ENCODE results near the gene TIMM17A. TPM values are rescaled to one million over a fixed set of nuclear protein-coding genes. Genes with fewer than 3 reads are reported as not detected.
A peak's percentile ranks its signal among the peaks of the same experiment; 100 is the strongest.

The TIMM17A gene
- total RNA-seq, 6 experiments from 2014 or later = 26.5 to 44.1 (median 38.1) TPM

- 55% methylated on average over 4 of the region's 4 CpGs for WGBS (ENCODE audit: insufficient coverage, low coverage, low lambda C conversion rate, missing lambda C conversion rate)
- no peaks in the 10 kb centered on the region for H3K4me1 ChIP-seq
- intact Hi-C loops (cut with DNase I) = no loop called here
- no peaks in the 10 kb centered on the region for H3K36me3 ChIP-seq
- H3K27ac ChIP-seq = no peak overlapping the region
- no peak for ATAC-seq
- no peaks in the 10 kb centered on the region for H3K9me3 ChIP-seq
- no peak for TF ChIP-seq POLR2A (IDR thresholded peaks at IDR 0.05)
- TF ChIP-seq CTCF (IDR thresholded peaks at IDR 0.05) = peak in 1 of 4 donors; percentile 12
- DNase-seq = no peak
- H3K4me3 ChIP-seq = peak overlapping the region; percentile 2 to 39 (median 31)
- no peaks in the 10 kb centered on the region for H3K27me3 ChIP-seq
These were observed 10.1 kb upstream of the TIMM17A start for GRCh38 chr1:201945157-201945556.

GRCh38 chr1:201945863-201946223 lies 9.5 kb upstream of the TIMM17A start:
- intact Hi-C loops (cut with DNase I) = no loop called here
- H3K9me3 ChIP-seq = no peaks in the 10 kb centered on the region
- no peak overlapping the region for H3K27ac ChIP-seq
- no peaks in the 10 kb centered on the region for H3K27me3 ChIP-seq
- WGBS (ENCODE audit: insufficient coverage, low coverage, low lambda C conversion rate, missing lambda C conversion rate) = 23% methylated on average over 8 of the region's 10 CpGs
- no peak for ATAC-seq
- TF ChIP-seq CTCF (IDR thresholded peaks at IDR 0.05) = no peak
- no peak for TF ChIP-seq POLR2A (IDR thresholded peaks at IDR 0.05)
- no peaks in the 10 kb centered on the region for H3K36me3 ChIP-seq
- no peaks in the 10 kb centered on the region for H3K4me1 ChIP-seq
- H3K4me3 ChIP-seq = peak overlapping the region in 2 of 3 donors; percentile 31 to 39
- DNase-seq = no peak

GRCh38 chr1:201946224-201946908 lies 8.9 kb upstream of the TIMM17A start, which contains the start of gene LMOD1:
TSS of gene LMOD1 (minus strand) at chr1:201946548. CDS start at chr1:201946340, 208 bp downstream.
- TF ChIP-seq CTCF (IDR thresholded peaks at IDR 0.05) = no peak
- TF ChIP-seq POLR2A (IDR thresholded peaks at IDR 0.05) = peak; percentile 27
- no peaks in the 10 kb centered on the region for H3K36me3 ChIP-seq
- no peaks in the 10 kb centered on the region for H3K4me1 ChIP-seq
- ATAC-seq = peak; percentile 79 to 86 (median 80)
- peak; percentile 48 to 65 (median 58) for DNase-seq
- H3K4me3 ChIP-seq = peak within 1 kb of the TSS; percentile 7 to 39 (median 31)
- WGBS (ENCODE audit: insufficient coverage, low coverage, low lambda C conversion rate, missing lambda C conversion rate) = 7% methylated on average over 18 of the region's 28 CpGs
- no peaks in the 10 kb centered on the region for H3K9me3 ChIP-seq
- peak within 1 kb of the TSS; percentile 8 to 60 (median 26) for H3K27ac ChIP-seq
- intact Hi-C loops (cut with DNase I) = no loop called here
- H3K27me3 ChIP-seq = no peaks in the 10 kb centered on the region

GRCh38 chr1:201947697-201948008 lies 7.7 kb upstream of the TIMM17A start:
- intact Hi-C loops (cut with DNase I) = no loop called here

More at GRCh38 chr1:201947697-201948008, 7.7 kb upstream of the TIMM17A start:
- 26% methylated on average over 3 of the region's 3 CpGs for WGBS (ENCODE audit: insufficient coverage, low coverage, low lambda C conversion rate, missing lambda C conversion rate)
- Histone ChIP-seq H3K27me3 (no peaks in the 10 kb centered on the region), H3K4me3 (no peak overlapping the region), H3K27ac (no peak overlapping the region), H3K36me3 (no peaks in the 10 kb centered on the region), H3K9me3 (no peaks in the 10 kb centered on the region), H3K4me1 (no peaks in the 10 kb centered on the region)
- no peak for TF ChIP-seq CTCF (IDR thresholded peaks at IDR 0.05)
- no peak for TF ChIP-seq POLR2A (IDR thresholded peaks at IDR 0.05)
- ATAC-seq (no peak), DNase-seq (no peak)
